Measurements from ENCODE around the gene TTBK1. TPM values are rescaled to one million over a fixed set of nuclear protein-coding genes. Genes with fewer than 3 reads are reported as not detected.
A peak's percentile ranks its signal among the peaks of the same experiment; 100 is the strongest.

Gene TTBK1
- total and polyA plus RNA-seq, 2 of the 4 experiments (the other 2 are of a cell fraction): 0.02 TPM; not detected in 1

DNA sequence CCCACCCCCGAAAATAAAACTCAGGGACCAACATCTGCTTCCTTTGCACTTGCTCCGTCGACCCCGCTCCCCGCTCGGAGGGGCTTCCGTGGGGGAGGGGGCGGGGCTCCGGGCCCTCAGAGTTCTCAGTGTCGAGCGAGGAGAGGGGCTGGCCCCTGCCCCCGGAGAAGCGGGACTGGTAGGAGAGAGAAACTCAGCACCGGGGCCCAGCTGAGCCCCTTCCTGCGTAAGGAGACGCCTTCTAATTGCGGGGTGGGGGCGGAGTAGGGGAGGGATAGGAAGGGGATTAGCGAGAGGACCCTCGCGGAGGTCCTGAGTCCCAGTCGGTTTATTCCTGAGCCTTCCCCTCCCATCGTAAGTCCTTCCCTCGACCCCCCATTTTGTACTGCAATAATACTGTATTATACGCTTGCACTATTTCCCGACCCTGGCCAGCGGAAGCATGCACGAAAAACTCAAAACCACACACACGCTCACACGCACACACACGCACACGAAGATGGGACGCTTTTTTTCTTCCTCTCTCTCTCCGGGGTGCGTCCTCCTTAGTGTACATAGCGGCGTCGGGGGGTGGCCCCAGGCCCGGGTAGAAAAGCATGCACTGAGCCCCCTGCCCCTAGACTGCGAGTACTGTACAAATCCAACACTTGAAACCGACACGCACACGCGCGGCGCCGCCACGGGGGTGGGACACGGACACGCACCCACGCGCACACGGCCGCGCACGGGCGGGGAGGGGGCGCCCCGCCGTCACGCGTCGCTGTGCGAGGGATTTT is 32.7 kb downstream of the TTBK1 start:
- no peak for DNase-seq
- H3K23ac ChIP-seq (ENCODE audit: low read depth, low read length): no peak overlapping the region
- H2BK120ac ChIP-seq (ENCODE audit: low read depth, low read length): no peak overlapping the region
- H3K4me1 ChIP-seq (ENCODE audit: control insufficient read depth, insufficient read depth, low read length): peaks cover 10% of the 10 kb centered on the region
- H4K8ac ChIP-seq (ENCODE audit: low read depth in 2 of 2, low read length in 2 of 2): no peak overlapping the region
- H2BK20ac ChIP-seq (ENCODE audit: low read depth, low read length): no peak overlapping the region
- no peaks in the 10 kb centered on the region; the same call in 1 of the 2 replicates for H4K20me1 ChIP-seq (ENCODE audit: insufficient read depth, low read length)
- in situ Hi-C loops (cut with MboI; ENCODE audit: low sequenced_read_pairs) (no loop called here), intact Hi-C loops (cut with micrococcal nuclease) (no loop called here), dilution Hi-C loops (cut with HindIII; ENCODE audit: low sequenced_read_pairs, unreplicated experiment) (no loop called here)
- no peak overlapping the region for H2BK5ac ChIP-seq (ENCODE audit: low read depth, low read length, poor library complexity, severe bottlenecking)
- peaks cover 48% of the 10 kb centered on the region for H3K27me3 ChIP-seq (ENCODE audit: control insufficient read depth, insufficient read depth, low read length)
- no peak overlapping the region for H2AK5ac ChIP-seq (ENCODE audit: low read depth, low read length)
- H2AK9ac ChIP-seq (replicated peaks; ENCODE audit: low read depth, low read length, poor library complexity): peak overlapping the region; percentile 24
- TF ChIP-seq RAD21 (IDR thresholded peaks at IDR 0.05; ENCODE audit: low read length): no peak
- TF ChIP-seq CEBPB (IDR thresholded peaks at IDR 0.05; ENCODE audit: low read depth, low read length): no peak
- TF ChIP-seq FOS (IDR thresholded peaks at IDR 0.05; ENCODE audit: low read depth, low read length): no peak
- no peak for TF ChIP-seq CHD1 (IDR thresholded peaks at IDR 0.05; ENCODE audit: low read depth, low read length)
- no peak for TF ChIP-seq POLR2A (IDR thresholded peaks at IDR 0.05; ENCODE audit: low read depth, low read length)
- no peak for TF ChIP-seq RFX5 (IDR thresholded peaks at IDR 0.05; ENCODE audit: low read depth, low read length)
- no peak for TF ChIP-seq MAFK (IDR thresholded peaks at IDR 0.05; ENCODE audit: low read depth, low read length)
- TF ChIP-seq, protein P1, sequence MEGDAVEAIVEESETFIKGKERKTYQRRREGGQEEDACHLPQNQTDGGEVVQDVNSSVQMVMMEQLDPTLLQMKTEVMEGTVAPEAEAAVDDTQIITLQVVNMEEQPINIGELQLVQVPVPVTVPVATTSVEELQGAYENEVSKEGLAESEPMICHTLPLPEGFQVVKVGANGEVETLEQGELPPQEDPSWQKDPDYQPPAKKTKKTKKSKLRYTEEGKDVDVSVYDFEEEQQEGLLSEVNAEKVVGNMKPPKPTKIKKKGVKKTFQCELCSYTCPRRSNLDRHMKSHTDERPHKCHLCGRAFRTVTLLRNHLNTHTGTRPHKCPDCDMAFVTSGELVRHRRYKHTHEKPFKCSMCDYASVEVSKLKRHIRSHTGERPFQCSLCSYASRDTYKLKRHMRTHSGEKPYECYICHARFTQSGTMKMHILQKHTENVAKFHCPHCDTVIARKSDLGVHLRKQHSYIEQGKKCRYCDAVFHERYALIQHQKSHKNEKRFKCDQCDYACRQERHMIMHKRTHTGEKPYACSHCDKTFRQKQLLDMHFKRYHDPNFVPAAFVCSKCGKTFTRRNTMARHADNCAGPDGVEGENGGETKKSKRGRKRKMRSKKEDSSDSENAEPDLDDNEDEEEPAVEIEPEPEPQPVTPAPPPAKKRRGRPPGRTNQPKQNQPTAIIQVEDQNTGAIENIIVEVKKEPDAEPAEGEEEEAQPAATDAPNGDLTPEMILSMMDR (conservative IDR thresholded peaks at IDR 0.05; ENCODE audit: low read depth, low read length): no peak
- TF ChIP-seq SMC3 (IDR thresholded peaks at IDR 0.05; ENCODE audit: low read depth, low read length): no peak
- no peak for TF ChIP-seq MXI1 (IDR thresholded peaks at IDR 0.05; ENCODE audit: borderline replicate concordance, low read depth, low read length)
- no TSS peak for BruUV-seq (replicated peaks)
- no peak overlapping the region for H3K56ac ChIP-seq (ENCODE audit: extremely low read depth, insufficient read depth, low read length)
- no peak overlapping the region for H3K27ac ChIP-seq (ENCODE audit: insufficient read depth, low read length)
- no peak overlapping the region for H3K18ac ChIP-seq (ENCODE audit: low read depth, low read length)
- no peak overlapping the region for H2BK15ac ChIP-seq (ENCODE audit: low read depth, low read length)
- peaks cover 6% of the 10 kb centered on the region; the same call in 1 of the 2 replicates for H3K9me1 ChIP-seq (ENCODE audit: insufficient read depth, low read length)
- no peak overlapping the region for H3K9ac ChIP-seq (ENCODE audit: low read depth, low read length)
- no peaks in the 10 kb centered on the region for H3K79me1 ChIP-seq (ENCODE audit: low read depth in 1 of 2, low read length in 2 of 2)
- no peak overlapping the region for H3K14ac ChIP-seq (replicated peaks; ENCODE audit: low read depth, low read length)
- 38% methylated on average over 21 of the region's 64 CpGs; no CpG with 5 or more reads in 1 of the 2 experiments for WGBS, 2 experiments (ENCODE audit: extremely low coverage in 2 of 2, insufficient read length in 1 of 2)
- H3K4ac ChIP-seq (ENCODE audit: low read depth, low read length): no peak overlapping the region
- ATAC-seq (ENCODE audit: low read depth): no peak
- peak overlapping the region; percentile 19 for H2AFZ ChIP-seq (replicated peaks; ENCODE audit: low read length, poor library complexity)
- H3K4me2 ChIP-seq (ENCODE audit: low read depth, low read length): no peak overlapping the region
- ChIA-PET POLR2A (ENCODE audit: unreplicated experiment) (no interaction called here), CTCF (interaction anchor here (0.6 kb wide), 1 partner anchor 204 kb away, joined by 4 read pairs; no protein-coding TSS in a partner anchor)
- H3K36me3 ChIP-seq (ENCODE audit: control insufficient read depth, insufficient read depth, low read length): no peaks in the 10 kb centered on the region
- no peaks in the 10 kb centered on the region for H3K9me3 ChIP-seq (ENCODE audit: control insufficient read depth, insufficient read depth, low read length)
- no peak overlapping the region for H4K5ac ChIP-seq (ENCODE audit: low read depth, low read length)
- no peak overlapping the region for H3K4me3 ChIP-seq (ENCODE audit: insufficient read depth, low read depth, low read length)
- H4K91ac ChIP-seq (ENCODE audit: insufficient read depth, low read depth, low read length): no peak overlapping the region
